ENCODE data around the gene DHRSX. TPM values are rescaled to one million over a fixed set of nuclear protein-coding genes. Genes with fewer than 3 reads are reported as not detected.

Gene DHRSX
- total RNA-seq, 4 donors from 2014 or later = 8.2 to 35.7 (median 16.1) TPM

DNA sequence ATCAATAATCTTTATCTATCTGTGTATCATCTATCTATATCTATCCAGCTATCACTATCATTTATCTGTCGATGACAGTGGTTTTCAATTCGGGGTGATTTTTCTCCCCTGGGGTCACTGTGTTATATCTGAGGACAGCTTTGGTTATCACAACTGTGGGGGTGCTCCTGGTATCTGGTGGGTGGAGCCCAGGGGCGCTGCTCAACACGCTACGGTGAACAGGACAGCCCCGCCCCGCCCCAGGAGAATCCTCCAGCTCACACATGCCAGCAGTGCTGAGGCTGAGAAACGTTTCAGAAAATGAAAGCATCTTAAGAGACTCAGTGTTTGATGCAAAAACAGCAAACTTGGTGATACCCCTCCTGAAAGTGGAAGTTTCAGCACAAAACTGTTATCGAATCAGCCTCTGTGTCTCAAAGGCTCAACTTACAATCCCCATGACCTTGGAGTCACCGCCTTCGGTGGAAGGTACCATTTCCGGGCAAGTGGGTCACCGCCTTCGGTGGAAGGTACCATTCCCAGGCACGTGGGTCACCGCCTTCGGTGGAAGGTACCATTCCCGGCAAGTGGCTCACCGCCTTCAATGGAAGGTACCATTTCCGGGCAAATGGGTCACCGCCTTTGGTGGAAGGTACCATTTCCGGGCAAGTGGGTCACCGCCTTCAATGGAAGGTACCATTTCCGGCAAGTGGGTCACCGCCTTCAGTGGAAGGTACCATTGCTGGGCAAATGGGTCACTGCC, 315.3 kb downstream of the DHRSX start:
- no peaks in the 10 kb centered on the region for H3K36me3 ChIP-seq
- H3K4me1 ChIP-seq = no peaks in the 10 kb centered on the region
- WGBS = 88% methylated on average over 20 of the region's 25 CpGs
- TF ChIP-seq POLR2A (IDR thresholded peaks at IDR 0.05) (no peak), EP300 (IDR thresholded peaks at IDR 0.05) (no peak), POLR2AphosphoS5 (IDR thresholded peaks at IDR 0.05) (no peak)
- TF ChIP-seq, protein P1, sequence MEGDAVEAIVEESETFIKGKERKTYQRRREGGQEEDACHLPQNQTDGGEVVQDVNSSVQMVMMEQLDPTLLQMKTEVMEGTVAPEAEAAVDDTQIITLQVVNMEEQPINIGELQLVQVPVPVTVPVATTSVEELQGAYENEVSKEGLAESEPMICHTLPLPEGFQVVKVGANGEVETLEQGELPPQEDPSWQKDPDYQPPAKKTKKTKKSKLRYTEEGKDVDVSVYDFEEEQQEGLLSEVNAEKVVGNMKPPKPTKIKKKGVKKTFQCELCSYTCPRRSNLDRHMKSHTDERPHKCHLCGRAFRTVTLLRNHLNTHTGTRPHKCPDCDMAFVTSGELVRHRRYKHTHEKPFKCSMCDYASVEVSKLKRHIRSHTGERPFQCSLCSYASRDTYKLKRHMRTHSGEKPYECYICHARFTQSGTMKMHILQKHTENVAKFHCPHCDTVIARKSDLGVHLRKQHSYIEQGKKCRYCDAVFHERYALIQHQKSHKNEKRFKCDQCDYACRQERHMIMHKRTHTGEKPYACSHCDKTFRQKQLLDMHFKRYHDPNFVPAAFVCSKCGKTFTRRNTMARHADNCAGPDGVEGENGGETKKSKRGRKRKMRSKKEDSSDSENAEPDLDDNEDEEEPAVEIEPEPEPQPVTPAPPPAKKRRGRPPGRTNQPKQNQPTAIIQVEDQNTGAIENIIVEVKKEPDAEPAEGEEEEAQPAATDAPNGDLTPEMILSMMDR (IDR thresholded peaks at IDR 0.05) = no peak
- H3K27ac ChIP-seq = no peak overlapping the region
- H3K27me3 ChIP-seq = no peaks in the 10 kb centered on the region
- no peak for DNase-seq (ENCODE audit: low spot score in 2 of 2)
- H3K9me3 ChIP-seq = no peaks in the 10 kb centered on the region
- H3K4me3 ChIP-seq = no peak overlapping the region

GRCh38 chrX:2184089-2184488, 316.7 kb downstream of the DHRSX start:
- no peak overlapping the region for H3K27ac ChIP-seq
- H3K36me3 ChIP-seq = no peaks in the 10 kb centered on the region
- TF ChIP-seq, protein P1 (IDR thresholded peaks at IDR 0.05) = no peak
- TF ChIP-seq EP300 (IDR thresholded peaks at IDR 0.05) (no peak), POLR2A (IDR thresholded peaks at IDR 0.05) (no peak), POLR2AphosphoS5 (IDR thresholded peaks at IDR 0.05) (no peak)
- no peaks in the 10 kb centered on the region for H3K27me3 ChIP-seq
- no peak overlapping the region for H3K4me3 ChIP-seq
- WGBS = 91% methylated on average over 1 of the region's 1 CpG
- DNase-seq (ENCODE audit: low spot score in 2 of 2) = no peak
- no peaks in the 10 kb centered on the region for H3K9me3 ChIP-seq
- H3K4me1 ChIP-seq = no peaks in the 10 kb centered on the region

GRCh38 chrX:2183193-2183725, 317.5 kb downstream of the DHRSX start:
- WGBS = 66% methylated on average over 14 of the region's 14 CpGs
- no peak for TF ChIP-seq EP300 (IDR thresholded peaks at IDR 0.05)
- TF ChIP-seq, protein P1 (IDR thresholded peaks at IDR 0.05) = no peak
- no peak for TF ChIP-seq POLR2A (IDR thresholded peaks at IDR 0.05)
- no peak for TF ChIP-seq POLR2AphosphoS5 (IDR thresholded peaks at IDR 0.05)
- Histone ChIP-seq H3K4me1 (no peaks in the 10 kb centered on the region), H3K36me3 (no peaks in the 10 kb centered on the region), H3K4me3 (no peak overlapping the region), H3K9me3 (no peaks in the 10 kb centered on the region), H3K27me3 (no peaks in the 10 kb centered on the region), H3K27ac (no peak overlapping the region)
- no peak for DNase-seq (ENCODE audit: low spot score in 2 of 2)

DNA sequence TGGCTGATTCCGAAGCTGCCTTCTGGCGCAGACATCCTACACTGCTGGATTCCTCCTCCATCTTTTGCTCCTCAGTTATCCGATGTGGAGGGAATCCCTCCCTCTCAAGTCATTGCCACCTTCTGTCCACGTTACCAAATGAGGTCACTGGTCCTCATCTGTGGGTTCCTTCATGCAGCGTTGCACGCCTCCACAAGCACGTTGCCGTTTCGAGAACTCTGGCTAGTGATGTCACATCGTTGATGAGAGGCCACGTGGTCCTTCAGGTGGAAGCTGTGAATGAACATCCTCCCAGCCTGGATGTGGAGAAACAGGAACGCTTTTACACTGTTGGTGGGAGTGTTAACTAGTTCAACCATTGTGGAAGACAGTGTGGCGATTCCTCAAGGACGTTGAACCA, 323.2 kb downstream of the DHRSX start:
- Histone ChIP-seq H3K4me1 (no peaks in the 10 kb centered on the region), H3K4me3 (no peak overlapping the region), H3K27me3 (no peaks in the 10 kb centered on the region), H3K36me3 (no peaks in the 10 kb centered on the region), H3K27ac (no peak overlapping the region), H3K9me3 (no peaks in the 10 kb centered on the region)
- no peak for DNase-seq (ENCODE audit: low spot score in 2 of 2)
- TF ChIP-seq, protein P1 (IDR thresholded peaks at IDR 0.05) = no peak
- no peak for TF ChIP-seq EP300 (IDR thresholded peaks at IDR 0.05)
- 95% methylated on average over 14 of the region's 14 CpGs for WGBS

- TF ChIP-seq POLR2A (IDR thresholded peaks at IDR 0.05) = no peak
- no peak for TF ChIP-seq EP300 (IDR thresholded peaks at IDR 0.05)
- TF ChIP-seq POLR2AphosphoS5 (IDR thresholded peaks at IDR 0.05) = no peak
- TF ChIP-seq, protein P1 (IDR thresholded peaks at IDR 0.05) = no peak
- no peaks in the 10 kb centered on the region for H3K36me3 ChIP-seq
- no peak overlapping the region for H3K27ac ChIP-seq
- no peaks in the 10 kb centered on the region for H3K9me3 ChIP-seq
- H3K27me3 ChIP-seq = no peaks in the 10 kb centered on the region
- no peak overlapping the region for H3K4me3 ChIP-seq
- 88% methylated on average over 5 of the region's 5 CpGs for WGBS
- no peak for DNase-seq (ENCODE audit: low spot score in 2 of 2)
- no peaks in the 10 kb centered on the region for H3K4me1 ChIP-seq
These were observed 324.0 kb downstream of the DHRSX start for GRCh38 chrX:2176733-2177132.
